H1 (cell line): Measurements from ENCODE around the gene MAGEB2. TPM values are rescaled to one million over a fixed set of nuclear protein-coding genes. Genes with fewer than 3 reads are reported as not detected.

Experiments
- CTCF ChIA-PET: fragments of 300-600 bp; sonication (Branson Sonifier 250); formaldehyde crosslinking; loops from one replicate; lab custom pipeline; 2021; ENCODE audit not compliant: partially characterized antibody; lab: Charles Lee
- POLR2A ChIA-PET: fragments of 300-600 bp; sonication (Branson Sonifier 250); formaldehyde crosslinking; loops from one replicate; lab custom pipeline; 2021; ENCODE audit warnings: inconsistent platforms; ENCODE audit not compliant: partially characterized antibody; lab: Charles Lee
- DNase-seq, 2 experiments: peaks; one replicate each; pipeline versions ENCODE4 v3.0.0 to v3.0.0-alpha.2; 2010 to 2022; ENCODE audit warnings: low spot score in 2 of 2, low read depth in 1 of 2, mixed read lengths in 1 of 2
- FAIRE-seq: peaks from 2 replicates; lab custom pipeline; 2011; peaks lifted over from hg19 to GRCh38; lab: Jason Lieb, UNC
- H2AFZ ChIP-seq: 2 replicates; pipeline ENCODE4 v1.8.1; 2012; ENCODE audit warnings: low read length, inconsistent platforms
- H2AK5ac ChIP-seq: 2 replicates; pipeline ENCODE4 v1.6.1; 2013; ENCODE audit warnings: low read depth, low read length
- H2BK120ac ChIP-seq: replicated peaks from 2 replicates; pipeline ENCODE3; 2013; ENCODE audit warnings: low read depth, low read length, inconsistent platforms
- H2BK12ac ChIP-seq: 2 replicates; pipeline ENCODE4 v1.6.1; 2013; ENCODE audit warnings: low read depth, low read length
- H2BK15ac ChIP-seq: 2 replicates; pipeline ENCODE4 v1.6.1; 2013; ENCODE audit warnings: low read length
- H2BK20ac ChIP-seq: 2 replicates; pipeline ENCODE4 v1.6.1; 2013; ENCODE audit warnings: low read length
- H2BK5ac ChIP-seq: 2 replicates; pipeline ENCODE4 v1.6.1; 2013; ENCODE audit warnings: low read depth, low read length
- H3K14ac ChIP-seq: 2 replicates; pipeline ENCODE4 v1.6.1; 2013; ENCODE audit warnings: inconsistent platforms; ENCODE audit not compliant: insufficient read length
- H3K18ac ChIP-seq: 2 replicates; pipeline ENCODE4 v1.6.1; 2013; ENCODE audit warnings: low read length; ENCODE audit errors: extremely low read depth
- H3K23ac ChIP-seq: 2 replicates; pipeline ENCODE4 v1.6.1; 2013; ENCODE audit warnings: inconsistent platforms; ENCODE audit not compliant: insufficient read length
- H3K23me2 ChIP-seq: 2 replicates; pipeline ENCODE4 v1.6.1; 2013; ENCODE audit warnings: low read depth, low read length
- H3K27ac ChIP-seq: 2 replicates; pipeline ENCODE4 v1.6.1; 2011; ENCODE audit warnings: low read depth, low read length, inconsistent platforms
- H3K27me3 ChIP-seq, 4 experiments: replicated peaks in 1 of 4; 1 replicate in 1 of 4; 2 replicates in 3 of 4; pipeline versions ENCODE4 v1.6.1 to v1.8.1; 2011 to 2013; ENCODE audit warnings: low read length in 3 of 4, mild to moderate bottlenecking in 3 of 4, inconsistent platforms in 2 of 4, mixed read lengths in 2 of 4, moderate library complexity in 1 of 4; ENCODE audit not compliant: control insufficient read depth in 3 of 4, insufficient read depth in 3 of 4; ENCODE audit errors: extremely low read depth in 1 of 4
- H3K36me3 ChIP-seq, 4 experiments: 2 replicates each; pipeline versions ENCODE4 v1.6.1 to v1.8.1; 2011 to 2013; ENCODE audit warnings: mild to moderate bottlenecking in 4 of 4, low read length in 3 of 4, moderate library complexity in 2 of 4, control low read depth in 1 of 4, inconsistent platforms in 1 of 4; ENCODE audit not compliant: insufficient read depth in 4 of 4, control insufficient read depth in 2 of 4
- H3K4ac ChIP-seq: replicated peaks from 2 replicates; pipeline ENCODE3; 2013; ENCODE audit warnings: low read length, low read depth, mixed read lengths, inconsistent platforms; ENCODE audit not compliant: insufficient read length
- H3K4me1 ChIP-seq, 4 experiments: replicated peaks in 1 of 4; 1 replicate in 1 of 4; 2 replicates in 3 of 4; pipeline versions ENCODE4 v1.6.1 to v1.8.1; 2011 to 2013; ENCODE audit warnings: low read length in 3 of 4, inconsistent platforms in 2 of 4, mixed read lengths in 1 of 4; ENCODE audit not compliant: insufficient read depth in 4 of 4, control insufficient read depth in 3 of 4
- H3K4me2 ChIP-seq, 2 experiments: 2 replicates each; pipeline versions ENCODE4 v1.6.1 to v1.8.1; 2011 to 2013; ENCODE audit warnings: low read depth in 2 of 2, low read length in 2 of 2, control low read depth in 1 of 2, inconsistent platforms in 1 of 2, mild to moderate bottlenecking in 1 of 2; ENCODE audit not compliant: insufficient read depth in 1 of 2
- H3K4me3 ChIP-seq, 4 experiments: fragments of 200-600, 300-600 bp in 1 of 4; sonication (generic), shearing (Covaris generic), sonication (Bioruptor Twin) in 1 of 4; 2 replicates each; pipeline versions ENCODE4 v1.5.1 to v1.8.1; 2011 to 2016; ENCODE audit warnings: low read length in 4 of 4, low read depth in 3 of 4, control low read depth in 2 of 4, inconsistent platforms in 2 of 4, mild to moderate bottlenecking in 2 of 4, mixed read lengths in 1 of 4, moderate library complexity in 1 of 4; ENCODE audit not compliant: insufficient read depth in 2 of 4; ENCODE audit errors: extremely low read depth in 1 of 4
- H3K56ac ChIP-seq: replicated peaks from 2 replicates; pipeline ENCODE3; 2013; ENCODE audit warnings: low read depth, mild to moderate bottlenecking, mixed read lengths, low read length, inconsistent platforms; ENCODE audit not compliant: insufficient read length
- H3K79me1 ChIP-seq: 2 replicates; pipeline ENCODE4 v1.6.1; 2013; ENCODE audit warnings: low read depth, low read length, control low read depth
- H3K79me2 ChIP-seq, 2 experiments: 2 replicates each; pipeline versions ENCODE4 v1.6.1 to v1.8.1; 2012 to 2013; ENCODE audit warnings: low read length in 2 of 2, mild to moderate bottlenecking in 2 of 2, inconsistent platforms in 1 of 2; ENCODE audit not compliant: insufficient read depth in 2 of 2, control insufficient read depth in 1 of 2
- H3K9ac ChIP-seq, 4 experiments: replicated peaks in 1 of 4; 1 replicate in 1 of 4; 2 replicates in 3 of 4; pipeline versions ENCODE4 v1.6.1 to v1.8.1; 2011 to 2013; ENCODE audit warnings: low read depth in 3 of 4, low read length in 3 of 4, control low read depth in 2 of 4, mild to moderate bottlenecking in 2 of 4, moderate library complexity in 2 of 4, inconsistent platforms in 1 of 4; ENCODE audit errors: extremely low read depth in 1 of 4
- H3K9me3 ChIP-seq, 2 experiments: 2 replicates each; pipeline versions ENCODE4 v1.6.1 to v1.8.1; 2012 to 2013; ENCODE audit warnings: mild to moderate bottlenecking in 2 of 2, moderate library complexity in 2 of 2, control low read depth in 1 of 2, inconsistent platforms in 1 of 2, low read depth in 1 of 2, low read length in 1 of 2, mixed read lengths in 1 of 2; ENCODE audit not compliant: insufficient read depth in 2 of 2
- H4K20me1 ChIP-seq, 2 experiments: replicated peaks in 1 of 2; 2 replicates each; pipeline versions ENCODE3 to v1.8.1; 2011 to 2013; ENCODE audit warnings: inconsistent platforms in 2 of 2, low read length in 2 of 2, mild to moderate bottlenecking in 1 of 2; ENCODE audit not compliant: insufficient read depth in 2 of 2, control insufficient read depth in 1 of 2
- H4K5ac ChIP-seq: 2 replicates; pipeline ENCODE4 v1.6.1; 2013; ENCODE audit warnings: low read length, low read depth, mixed read lengths, inconsistent platforms; ENCODE audit not compliant: insufficient read length
- H4K8ac ChIP-seq: 2 replicates; pipeline ENCODE4 v1.8.0; 2013; ENCODE audit warnings: mild to moderate bottlenecking, moderate library complexity, low read length, inconsistent platforms; ENCODE audit not compliant: insufficient read depth; ENCODE audit errors: extremely low read depth
- H4K91ac ChIP-seq: replicated peaks from 2 replicates; pipeline ENCODE3; 2013; ENCODE audit warnings: low read length, mixed read lengths, inconsistent platforms; ENCODE audit not compliant: insufficient read length
- GABPA ChIP-seq: IDR thresholded peaks from 2 replicates; pipeline ENCODE4 v1.6.1; 2011; ENCODE audit warnings: mild to moderate bottlenecking, low read length, moderate library complexity, borderline replicate concordance; ENCODE audit not compliant: insufficient read depth
- polyA plus RNA-seq, 7 experiments: library from polyadenylated mRNA; depleted of rRNA in 3 of 7; stranded (reverse) in 5 of 7; unstranded in 2 of 7; fragments of >200 nt in 5 of 7; fragments of 200-250 nt in 2 of 7; gene quantifications; 1 replicate in 5 of 7; 2 replicates in 1 of 7; 4 replicates in 1 of 7; pipeline versions ENCODE4 v1.2.1 to v1.2.3, GENCODE V29; 2011 to 2013; ENCODE audit warnings: missing spikeins in 2 of 7, mixed read lengths in 2 of 7
- total RNA-seq: library from RNA; stranded (reverse); fragmentation: NEBNext Ultra II Directional; extraction: Animal tissue kit (Norgen Biotek cat#: 25700); gene quantifications from 2 replicates; pipeline ENCODE4 v1.2.1, GENCODE V29; 2021

Gene MAGEB2
- total and polyA plus RNA-seq, 2 of the 8 experiments (the other 6 are each of a cell fraction or from before 2014, with no cell fraction given): not detected

DNA sequence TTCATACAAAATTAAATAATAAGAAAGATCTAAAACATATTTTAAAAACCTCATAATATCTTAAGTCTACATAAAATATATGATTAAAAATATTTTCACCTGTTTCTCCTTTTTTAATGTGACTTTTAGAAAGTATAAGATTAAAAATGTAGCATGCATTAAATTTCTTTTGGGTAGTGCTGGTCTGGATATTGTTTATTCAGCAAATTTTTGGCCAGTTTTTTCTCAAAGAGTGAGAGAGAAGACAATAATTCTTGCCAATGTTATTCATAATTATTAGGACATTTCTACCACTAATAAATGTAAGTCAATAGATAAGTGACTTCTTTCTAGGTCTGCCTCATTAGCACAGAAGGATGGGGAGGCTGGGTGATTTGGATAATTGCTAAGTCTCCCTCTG lies 45.6 kb downstream of the MAGEB2 start:
- Histone ChIP-seq H2BK15ac (no peak overlapping the region), H3K79me1 (no peaks in the 10 kb centered on the region)
- FAIRE-seq: no peak
- no peak for TF ChIP-seq GABPA

More for the DNA sequence above, 45.6 kb downstream of the MAGEB2 start:
- no peak overlapping the region for H3K4me2 ChIP-seq
- no peak overlapping the region for H3K56ac ChIP-seq
- no peak overlapping the region for H2BK5ac ChIP-seq
- no peak overlapping the region for H3K4ac ChIP-seq
- ChIA-PET CTCF (no interaction called here), POLR2A (no interaction called here)
- H4K20me1 ChIP-seq: no peaks in the 10 kb centered on the region
- H3K23me2 ChIP-seq: no peaks in the 10 kb centered on the region; the same call in 1 of the 2 replicates
- peaks cover 5 to 11% of the 10 kb centered on the region in 2 experiments; a peak in 2 of 4 replicates for H3K9me3 ChIP-seq
- H3K36me3 ChIP-seq: no peaks in the 10 kb centered on the region
- no peaks in the 10 kb centered on the region for H3K79me2 ChIP-seq
- no peak overlapping the region for H2BK120ac ChIP-seq
- H2BK12ac ChIP-seq: no peak overlapping the region
- no peak for DNase-seq
- H3K18ac ChIP-seq: no peak overlapping the region
- no peak overlapping the region for H3K23ac ChIP-seq
- H4K91ac ChIP-seq: no peak overlapping the region
- H2BK20ac ChIP-seq: no peak overlapping the region
- H3K9ac ChIP-seq: no peak overlapping the region
- no peak overlapping the region for H2AFZ ChIP-seq
- H4K8ac ChIP-seq: no peak overlapping the region
- no peaks in the 10 kb centered on the region for H3K27me3 ChIP-seq
- H3K4me1 ChIP-seq: no peaks in the 10 kb centered on the region
- H4K5ac ChIP-seq: no peak overlapping the region
- no peak overlapping the region for H3K4me3 ChIP-seq
- H2AK5ac ChIP-seq: no peak overlapping the region
- no peak overlapping the region for H3K27ac ChIP-seq
- no peak overlapping the region for H3K14ac ChIP-seq
